Measurements from ENCODE around the gene CECR2. TPM values are rescaled to one million over a fixed set of nuclear protein-coding genes. Genes with fewer than 3 reads are reported as not detected.
A peak's percentile ranks its signal among the peaks of the same experiment; 100 is the strongest.

The CECR2 gene
- total RNA-seq, 1 experiment from 2014 or later = 111 TPM

DNA sequence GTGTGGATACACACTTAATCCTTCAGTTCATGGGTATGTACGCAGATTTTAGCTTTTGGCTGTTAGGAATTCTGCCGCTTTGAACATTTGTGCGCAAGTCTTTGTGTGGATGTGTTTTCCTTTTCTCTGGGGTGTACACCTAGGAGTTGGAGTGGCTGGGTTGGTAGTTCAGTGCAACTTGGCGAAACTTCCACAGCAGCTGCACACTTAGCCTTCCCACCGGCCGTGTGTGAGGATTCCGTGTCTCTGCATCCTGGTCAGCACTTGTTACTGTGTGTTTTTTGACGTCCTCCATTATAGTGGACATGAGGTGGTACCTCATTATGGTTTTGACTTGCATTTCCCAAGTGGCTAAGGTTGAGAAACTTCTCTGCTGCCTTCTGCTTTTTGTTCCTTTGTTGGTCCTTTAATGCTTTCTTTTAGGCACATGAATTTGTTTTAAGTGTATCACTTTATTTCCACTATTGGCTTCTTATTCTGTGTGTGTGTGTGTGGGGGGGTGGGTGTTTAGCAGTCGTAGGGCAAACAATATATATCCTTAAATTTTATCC lies 121.9 kb downstream of the CECR2 start (continued):
- TF ChIP-seq, protein P1, sequence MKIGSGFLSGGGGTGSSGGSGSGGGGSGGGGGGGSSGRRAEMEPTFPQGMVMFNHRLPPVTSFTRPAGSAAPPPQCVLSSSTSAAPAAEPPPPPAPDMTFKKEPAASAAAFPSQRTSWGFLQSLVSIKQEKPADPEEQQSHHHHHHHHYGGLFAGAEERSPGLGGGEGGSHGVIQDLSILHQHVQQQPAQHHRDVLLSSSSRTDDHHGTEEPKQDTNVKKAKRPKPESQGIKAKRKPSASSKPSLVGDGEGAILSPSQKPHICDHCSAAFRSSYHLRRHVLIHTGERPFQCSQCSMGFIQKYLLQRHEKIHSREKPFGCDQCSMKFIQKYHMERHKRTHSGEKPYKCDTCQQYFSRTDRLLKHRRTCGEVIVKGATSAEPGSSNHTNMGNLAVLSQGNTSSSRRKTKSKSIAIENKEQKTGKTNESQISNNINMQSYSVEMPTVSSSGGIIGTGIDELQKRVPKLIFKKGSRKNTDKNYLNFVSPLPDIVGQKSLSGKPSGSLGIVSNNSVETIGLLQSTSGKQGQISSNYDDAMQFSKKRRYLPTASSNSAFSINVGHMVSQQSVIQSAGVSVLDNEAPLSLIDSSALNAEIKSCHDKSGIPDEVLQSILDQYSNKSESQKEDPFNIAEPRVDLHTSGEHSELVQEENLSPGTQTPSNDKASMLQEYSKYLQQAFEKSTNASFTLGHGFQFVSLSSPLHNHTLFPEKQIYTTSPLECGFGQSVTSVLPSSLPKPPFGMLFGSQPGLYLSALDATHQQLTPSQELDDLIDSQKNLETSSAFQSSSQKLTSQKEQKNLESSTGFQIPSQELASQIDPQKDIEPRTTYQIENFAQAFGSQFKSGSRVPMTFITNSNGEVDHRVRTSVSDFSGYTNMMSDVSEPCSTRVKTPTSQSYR (CRISPR knock-in tag; IDR thresholded peaks at IDR 0.05) = no peak
- TF ChIP-seq, protein P2, sequence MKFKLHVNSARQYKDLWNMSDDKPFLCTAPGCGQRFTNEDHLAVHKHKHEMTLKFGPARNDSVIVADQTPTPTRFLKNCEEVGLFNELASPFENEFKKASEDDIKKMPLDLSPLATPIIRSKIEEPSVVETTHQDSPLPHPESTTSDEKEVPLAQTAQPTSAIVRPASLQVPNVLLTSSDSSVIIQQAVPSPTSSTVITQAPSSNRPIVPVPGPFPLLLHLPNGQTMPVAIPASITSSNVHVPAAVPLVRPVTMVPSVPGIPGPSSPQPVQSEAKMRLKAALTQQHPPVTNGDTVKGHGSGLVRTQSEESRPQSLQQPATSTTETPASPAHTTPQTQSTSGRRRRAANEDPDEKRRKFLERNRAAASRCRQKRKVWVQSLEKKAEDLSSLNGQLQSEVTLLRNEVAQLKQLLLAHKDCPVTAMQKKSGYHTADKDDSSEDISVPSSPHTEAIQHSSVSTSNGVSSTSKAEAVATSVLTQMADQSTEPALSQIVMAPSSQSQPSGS (CRISPR knock-in tag; IDR thresholded peaks at IDR 0.05; ENCODE audit: borderline replicate concordance, low read depth) = no peak
- TF ChIP-seq, protein P3, sequence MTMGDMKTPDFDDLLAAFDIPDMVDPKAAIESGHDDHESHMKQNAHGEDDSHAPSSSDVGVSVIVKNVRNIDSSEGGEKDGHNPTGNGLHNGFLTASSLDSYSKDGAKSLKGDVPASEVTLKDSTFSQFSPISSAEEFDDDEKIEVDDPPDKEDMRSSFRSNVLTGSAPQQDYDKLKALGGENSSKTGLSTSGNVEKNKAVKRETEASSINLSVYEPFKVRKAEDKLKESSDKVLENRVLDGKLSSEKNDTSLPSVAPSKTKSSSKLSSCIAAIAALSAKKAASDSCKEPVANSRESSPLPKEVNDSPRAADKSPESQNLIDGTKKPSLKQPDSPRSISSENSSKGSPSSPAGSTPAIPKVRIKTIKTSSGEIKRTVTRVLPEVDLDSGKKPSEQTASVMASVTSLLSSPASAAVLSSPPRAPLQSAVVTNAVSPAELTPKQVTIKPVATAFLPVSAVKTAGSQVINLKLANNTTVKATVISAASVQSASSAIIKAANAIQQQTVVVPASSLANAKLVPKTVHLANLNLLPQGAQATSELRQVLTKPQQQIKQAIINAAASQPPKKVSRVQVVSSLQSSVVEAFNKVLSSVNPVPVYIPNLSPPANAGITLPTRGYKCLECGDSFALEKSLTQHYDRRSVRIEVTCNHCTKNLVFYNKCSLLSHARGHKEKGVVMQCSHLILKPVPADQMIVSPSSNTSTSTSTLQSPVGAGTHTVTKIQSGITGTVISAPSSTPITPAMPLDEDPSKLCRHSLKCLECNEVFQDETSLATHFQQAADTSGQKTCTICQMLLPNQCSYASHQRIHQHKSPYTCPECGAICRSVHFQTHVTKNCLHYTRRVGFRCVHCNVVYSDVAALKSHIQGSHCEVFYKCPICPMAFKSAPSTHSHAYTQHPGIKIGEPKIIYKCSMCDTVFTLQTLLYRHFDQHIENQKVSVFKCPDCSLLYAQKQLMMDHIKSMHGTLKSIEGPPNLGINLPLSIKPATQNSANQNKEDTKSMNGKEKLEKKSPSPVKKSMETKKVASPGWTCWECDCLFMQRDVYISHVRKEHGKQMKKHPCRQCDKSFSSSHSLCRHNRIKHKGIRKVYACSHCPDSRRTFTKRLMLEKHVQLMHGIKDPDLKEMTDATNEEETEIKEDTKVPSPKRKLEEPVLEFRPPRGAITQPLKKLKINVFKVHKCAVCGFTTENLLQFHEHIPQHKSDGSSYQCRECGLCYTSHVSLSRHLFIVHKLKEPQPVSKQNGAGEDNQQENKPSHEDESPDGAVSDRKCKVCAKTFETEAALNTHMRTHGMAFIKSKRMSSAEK (CRISPR knock-in tag; IDR thresholded peaks at IDR 0.05; ENCODE audit: borderline replicate concordance) = no peak

DNA sequence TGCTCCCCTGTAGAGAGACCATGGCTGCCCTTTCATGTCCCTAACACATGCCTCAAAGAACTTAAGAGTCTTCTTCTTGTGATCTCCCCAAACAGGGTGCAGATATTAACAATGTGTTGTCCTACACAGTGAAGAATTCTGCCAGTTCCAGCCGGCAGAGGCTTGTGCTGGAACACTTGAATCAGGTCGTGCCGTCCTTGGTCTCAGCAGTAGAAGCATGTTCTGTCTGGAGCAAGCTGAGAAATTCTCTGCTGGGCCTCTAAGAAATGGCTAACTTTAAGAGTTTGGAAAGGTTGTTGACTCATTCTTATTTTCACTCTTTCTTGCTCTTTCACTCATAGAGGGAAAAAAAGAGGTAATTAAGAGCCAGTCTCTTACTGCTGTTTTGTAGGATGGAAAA lies 123.0 kb downstream of the CECR2 start:
- H3K9me3 Mint-ChIP-seq = no peaks in the 10 kb centered on the region
- no peaks in the 10 kb centered on the region for H3K27me3 Mint-ChIP-seq (ENCODE audit: low read depth)
- H3K27ac Mint-ChIP-seq = peak overlapping the region; percentile 91
- ChIA-PET CTCF (interaction anchor here (0.6 to 2.9 kb wide), 4 partner anchors 9 to 321 kb away, joined by 3 to 16 read pairs (median 9); no protein-coding TSS in a partner anchor), POLR2A (interaction anchor here (0.9 to 1.2 kb wide), 2 partner anchors 9 to 123 kb away, joined by 3 read pairs; partner anchors contain the start of gene CECR2)
- DNase-seq (ENCODE audit: low spot score) (no peak), ATAC-seq (no peak)
- TF ChIP-seq ZNF416 (CRISPR knock-in tag; IDR thresholded peaks at IDR 0.05) (no peak), OVOL2 (CRISPR knock-in tag; IDR thresholded peaks at IDR 0.05; ENCODE audit: borderline replicate concordance) (no peak), ETV6 (CRISPR knock-in tag; IDR thresholded peaks at IDR 0.05) (no peak), ELF4 (CRISPR knock-in tag; IDR thresholded peaks at IDR 0.05; ENCODE audit: low read depth) (no peak)
- TF ChIP-seq, protein P3 (CRISPR knock-in tag; IDR thresholded peaks at IDR 0.05; ENCODE audit: borderline replicate concordance) = no peak
- peaks cover 53% of the 10 kb centered on the region for H3K4me1 Mint-ChIP-seq
- H3K36me3 Mint-ChIP-seq = peaks cover 21% of the 10 kb centered on the region
- H3K4me3 Mint-ChIP-seq = no peak overlapping the region

DNA sequence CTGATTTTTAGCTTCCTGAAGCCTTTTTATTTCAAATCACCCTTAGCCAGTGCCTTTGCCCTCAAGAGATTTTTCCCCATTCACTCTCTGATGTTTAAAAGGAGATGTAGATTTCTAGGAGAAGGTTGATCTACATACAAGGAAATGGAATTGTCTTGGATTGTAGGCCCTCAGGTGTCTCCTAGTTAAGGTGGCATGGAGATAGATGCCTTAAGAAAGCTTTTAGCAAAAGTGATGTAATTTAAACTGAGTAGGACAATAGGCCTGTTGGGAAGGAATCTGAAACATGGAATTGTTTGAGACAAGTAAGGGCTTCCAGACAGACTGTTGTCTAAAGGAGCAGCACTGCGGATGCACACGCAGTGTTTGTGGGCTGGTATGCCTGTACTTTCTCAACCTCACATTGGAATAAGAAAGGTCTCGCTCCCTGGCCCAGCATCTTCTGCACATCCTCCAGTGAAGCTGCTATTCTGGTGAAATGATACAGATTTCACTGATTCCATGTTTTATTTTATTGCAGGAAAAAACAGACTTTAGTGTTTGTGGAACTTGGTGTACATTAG lies 124.2 kb downstream of the CECR2 start:
- ATAC-seq (peak; percentile 74), DNase-seq (ENCODE audit: low spot score) (no peak)
- Mint-ChIP-seq H3K4me3 (no peak overlapping the region; the same call in 1 of the 2 replicates), H3K27me3 (ENCODE audit: low read depth) (no peaks in the 10 kb centered on the region), H3K9me3 (no peaks in the 10 kb centered on the region), H3K27ac (peak overlapping the region; percentile 47), H3K36me3 (peaks cover 26% of the 10 kb centered on the region), H3K4me1 (peaks cover 48% of the 10 kb centered on the region)
- ChIA-PET POLR2A (no interaction called here), CTCF (interaction anchor here (2.8 to 2.9 kb wide), 2 partner anchors 8 to 322 kb away, joined by 14 to 16 read pairs; no protein-coding TSS in a partner anchor)
- TF ChIP-seq JUN (CRISPR knock-in tag; IDR thresholded peaks at IDR 0.05) = no peak
- TF ChIP-seq, protein P4, sequence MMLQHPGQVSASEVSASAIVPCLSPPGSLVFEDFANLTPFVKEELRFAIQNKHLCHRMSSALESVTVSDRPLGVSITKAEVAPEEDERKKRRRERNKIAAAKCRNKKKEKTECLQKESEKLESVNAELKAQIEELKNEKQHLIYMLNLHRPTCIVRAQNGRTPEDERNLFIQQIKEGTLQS (CRISPR knock-in tag; conservative IDR thresholded peaks at IDR 0.05) = no peak
- TF ChIP-seq, protein P5, sequence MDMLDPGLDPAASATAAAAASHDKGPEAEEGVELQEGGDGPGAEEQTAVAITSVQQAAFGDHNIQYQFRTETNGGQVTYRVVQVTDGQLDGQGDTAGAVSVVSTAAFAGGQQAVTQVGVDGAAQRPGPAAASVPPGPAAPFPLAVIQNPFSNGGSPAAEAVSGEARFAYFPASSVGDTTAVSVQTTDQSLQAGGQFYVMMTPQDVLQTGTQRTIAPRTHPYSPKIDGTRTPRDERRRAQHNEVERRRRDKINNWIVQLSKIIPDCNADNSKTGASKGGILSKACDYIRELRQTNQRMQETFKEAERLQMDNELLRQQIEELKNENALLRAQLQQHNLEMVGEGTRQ (CRISPR knock-in tag; IDR thresholded peaks at IDR 0.05) = no peak
- TF ChIP-seq, protein P6, sequence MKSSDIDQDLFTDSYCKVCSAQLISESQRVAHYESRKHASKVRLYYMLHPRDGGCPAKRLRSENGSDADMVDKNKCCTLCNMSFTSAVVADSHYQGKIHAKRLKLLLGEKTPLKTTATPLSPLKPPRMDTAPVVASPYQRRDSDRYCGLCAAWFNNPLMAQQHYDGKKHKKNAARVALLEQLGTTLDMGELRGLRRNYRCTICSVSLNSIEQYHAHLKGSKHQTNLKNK (CRISPR knock-in tag; IDR thresholded peaks at IDR 0.05) = no peak
- TF ChIP-seq ZNF317 (CRISPR knock-in tag; IDR thresholded peaks at IDR 0.05; ENCODE audit: borderline replicate concordance, low read depth) = no peak
- no peak for TF ChIP-seq IRF2 (CRISPR knock-in tag; IDR thresholded peaks at IDR 0.05; ENCODE audit: borderline replicate concordance, low read depth)
- TF ChIP-seq, protein P7, sequence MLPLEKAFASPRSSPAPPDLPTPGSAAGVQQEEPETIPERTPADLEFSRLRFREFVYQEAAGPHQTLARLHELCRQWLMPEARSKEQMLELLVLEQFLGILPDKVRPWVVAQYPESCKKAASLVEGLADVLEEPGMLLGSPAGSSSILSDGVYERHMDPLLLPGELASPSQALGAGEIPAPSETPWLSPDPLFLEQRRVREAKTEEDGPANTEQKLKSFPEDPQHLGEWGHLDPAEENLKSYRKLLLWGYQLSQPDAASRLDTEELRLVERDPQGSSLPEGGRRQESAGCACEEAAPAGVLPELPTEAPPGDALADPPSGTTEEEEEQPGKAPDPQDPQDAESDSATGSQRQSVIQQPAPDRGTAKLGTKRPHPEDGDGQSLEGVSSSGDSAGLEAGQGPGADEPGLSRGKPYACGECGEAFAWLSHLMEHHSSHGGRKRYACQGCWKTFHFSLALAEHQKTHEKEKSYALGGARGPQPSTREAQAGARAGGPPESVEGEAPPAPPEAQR (CRISPR knock-in tag; IDR thresholded peaks at IDR 0.05) = no peak

Data from WTC11 (cell line).